Vagina (tissue), 2 donors: ENCODE measurements around the gene ANO1. TPM values are rescaled to one million over a fixed set of nuclear protein-coding genes. Genes with fewer than 3 reads are reported as not detected.

ENCODE experiments used
- DNase-seq, 2 donors: peaks; one replicate each; pipeline ENCODE4 v3.0.0-alpha.2; 2017; ENCODE audit errors: extremely low spot score in 2 of 2
- H3K27ac ChIP-seq: fragments of 200-600 bp; sonication (generic); one replicate; pipeline ENCODE4 v1.5.1; 2019
- H3K27me3 ChIP-seq: fragments of 200-600 bp; sonication (generic); one replicate; pipeline ENCODE4 v1.5.1; 2019
- H3K36me3 ChIP-seq, 2 donors: fragments of 200-600 bp; sonication (generic); one replicate each; pipeline ENCODE4 v1.5.1; 2017 to 2019
- H3K4me1 ChIP-seq: fragments of 200-600 bp; sonication (generic); one replicate; pipeline ENCODE4 v1.5.1; 2019
- H3K4me3 ChIP-seq, 2 donors: fragments of 200-600 bp; sonication (generic); 1 replicate in 1 of 2; 2 replicates in 1 of 2; pipeline ENCODE4 v1.5.1; 2016 to 2019
- H3K9me3 ChIP-seq: fragments of 200-600 bp; sonication (generic); one replicate; pipeline ENCODE4 v1.5.1; 2019
- CTCF ChIP-seq, 3 experiments: fragments of 450-650 bp in 2 of 3; fragments of 200-600 bp in 1 of 3; sonication (generic) in 1 of 3; IDR thresholded peaks; one replicate each; pipeline ENCODE4 v1.5.1; 2017 to 2019; ENCODE audit warnings: antibody characterized with exemption in 3 of 3, mild to moderate bottlenecking in 2 of 3, moderate library complexity in 2 of 3
- POLR2A ChIP-seq, 2 donors: fragments of 450-650 bp; IDR thresholded peaks; one replicate each; pipeline ENCODE4 v1.6.1; 2017; ENCODE audit warnings: antibody characterized with exemption in 2 of 2, mild to moderate bottlenecking in 2 of 2, moderate library complexity in 2 of 2
- POLR2AphosphoS5 ChIP-seq, 2 donors: sonication (generic); formaldehyde crosslinking; IDR thresholded peaks; one replicate each; pipeline ENCODE4 v1.9.0; 2017; ENCODE audit warnings: antibody characterized with exemption in 2 of 2, mild to moderate bottlenecking in 2 of 2, low read depth in 1 of 2; ENCODE audit not compliant: insufficient read depth in 1 of 2
- intact Hi-C: fragments of 100-400 bp; cut with DNase I; formaldehyde crosslinking; loops from one replicate; pipeline ENCODE4 v1.15.1; 2023
- total RNA-seq: library from RNA; depleted of rRNA; stranded (reverse); fragments of >200 nt; gene quantifications from one replicate; pipeline ENCODE4 v1.2.3, GENCODE V29; 2016

ANO1 gene
- total RNA-seq, 1 donor from 2014 or later: 40.8 TPM

- DNase-seq: no peak
- TF ChIP-seq POLR2A (IDR thresholded peaks at IDR 0.05): no peak
- no peak for TF ChIP-seq CTCF (IDR thresholded peaks at IDR 0.05)
- no peak for TF ChIP-seq POLR2AphosphoS5 (IDR thresholded peaks at IDR 0.05; ENCODE audit: insufficient read depth in 1 of 2, low read depth in 1 of 2)
These were observed 30.9 kb downstream of the ANO1 start for GRCh38 chr11:70109006-70109405.

GRCh38 chr11:70109903-70110302 lies 31.8 kb downstream of the ANO1 start:
- no peak for TF ChIP-seq POLR2A (IDR thresholded peaks at IDR 0.05)
- no peak for TF ChIP-seq POLR2AphosphoS5 (IDR thresholded peaks at IDR 0.05; ENCODE audit: insufficient read depth in 1 of 2, low read depth in 1 of 2)
- TF ChIP-seq CTCF (IDR thresholded peaks at IDR 0.05): no peak
- Histone ChIP-seq H3K27ac (peak overlapping the region; percentile 13), H3K4me3 (no peak overlapping the region), H3K4me1 (no peaks in the 10 kb centered on the region), H3K9me3 (no peaks in the 10 kb centered on the region), H3K27me3 (no peaks in the 10 kb centered on the region), H3K36me3 (no peaks in the 10 kb centered on the region)
- intact Hi-C loops: loop anchor here (5.0 kb wide), 1 partner anchor 287 kb away; the partner anchor contains the start of gene CTTN
- DNase-seq: no peak

More at GRCh38 chr11:70109006-70109405, 30.9 kb downstream of the ANO1 start:
- intact Hi-C loops: no loop called here
- Histone ChIP-seq H3K4me3 (no peak overlapping the region), H3K27me3 (no peaks in the 10 kb centered on the region), H3K9me3 (no peaks in the 10 kb centered on the region), H3K27ac (peak overlapping the region; percentile 13), H3K4me1 (no peaks in the 10 kb centered on the region), H3K36me3 (no peaks in the 10 kb centered on the region)

GRCh38 chr11:70110538-70111055 lies 32.5 kb downstream of the ANO1 start:
- H3K27me3 ChIP-seq: no peaks in the 10 kb centered on the region
- H3K9me3 ChIP-seq: no peaks in the 10 kb centered on the region
- intact Hi-C loops: loop anchor here (5.0 kb wide), 1 partner anchor 287 kb away; the partner anchor contains the start of gene CTTN
- H3K4me1 ChIP-seq: no peaks in the 10 kb centered on the region
- H3K4me3 ChIP-seq: no peak overlapping the region
- H3K36me3 ChIP-seq: no peaks in the 10 kb centered on the region
- peak overlapping the region; percentile 66 for H3K27ac ChIP-seq
- no peak for DNase-seq
- TF ChIP-seq CTCF (IDR thresholded peaks at IDR 0.05) (no peak), POLR2AphosphoS5 (IDR thresholded peaks at IDR 0.05; ENCODE audit: insufficient read depth in 1 of 2, low read depth in 1 of 2) (no peak), POLR2A (IDR thresholded peaks at IDR 0.05) (no peak)

GRCh38 chr11:70111269-70112016 lies 33.3 kb downstream of the ANO1 start:
- Histone ChIP-seq H3K36me3 (no peaks in the 10 kb centered on the region), H3K4me3 (no peak overlapping the region), H3K4me1 (no peaks in the 10 kb centered on the region), H3K27me3 (no peaks in the 10 kb centered on the region), H3K9me3 (no peaks in the 10 kb centered on the region), H3K27ac (peak overlapping the region; percentile 66)
- no peak for DNase-seq
- intact Hi-C loops: loop anchor here (5.0 kb wide), 1 partner anchor 286 kb away; the partner anchor contains the start of gene CTTN
- TF ChIP-seq CTCF (IDR thresholded peaks at IDR 0.05): no peak
- no peak for TF ChIP-seq POLR2A (IDR thresholded peaks at IDR 0.05)
- peak in 1 of 2 donors; percentile 31 for TF ChIP-seq POLR2AphosphoS5 (IDR thresholded peaks at IDR 0.05; ENCODE audit: insufficient read depth in 1 of 2, low read depth in 1 of 2)

- H3K27me3 ChIP-seq: no peaks in the 10 kb centered on the region
- H3K4me3 ChIP-seq: no peak overlapping the region
- DNase-seq: no peak
- TF ChIP-seq CTCF (IDR thresholded peaks at IDR 0.05): no peak
- peak in 1 of 2 donors; percentile 23 for TF ChIP-seq POLR2AphosphoS5 (IDR thresholded peaks at IDR 0.05; ENCODE audit: insufficient read depth in 1 of 2, low read depth in 1 of 2)
- peak overlapping the region; percentile 27 for H3K27ac ChIP-seq
- intact Hi-C loops: loop anchor here (5.0 kb wide), 1 partner anchor 285 kb away; the partner anchor contains the start of gene CTTN
- no peaks in the 10 kb centered on the region for H3K9me3 ChIP-seq
- H3K36me3 ChIP-seq: no peaks in the 10 kb centered on the region
- H3K4me1 ChIP-seq: no peaks in the 10 kb centered on the region
These were observed 33.9 kb downstream of the ANO1 start for GRCh38 chr11:70112017-70112434.
